SW480 (cell line): ENCODE measurements around the gene DENND5B.
A peak's percentile ranks its signal among the peaks of the same experiment; 100 is the strongest.
"Not testable (repeated sequence)": the region's sequence is repeated elsewhere in the genome, so short reads cannot be mapped to it uniquely, and the experiment has no call there.

Source experiments
- DNase-seq: peaks from one replicate; pipeline ENCODE4 v3.0.0-alpha.2; 2016; ENCODE audit warnings: low spot score

Gene DENND5B

GRCh38 chr12:31591380-31591901 is 505 bp upstream of the DENND5B start:
- no peak for DNase-seq

DNA sequence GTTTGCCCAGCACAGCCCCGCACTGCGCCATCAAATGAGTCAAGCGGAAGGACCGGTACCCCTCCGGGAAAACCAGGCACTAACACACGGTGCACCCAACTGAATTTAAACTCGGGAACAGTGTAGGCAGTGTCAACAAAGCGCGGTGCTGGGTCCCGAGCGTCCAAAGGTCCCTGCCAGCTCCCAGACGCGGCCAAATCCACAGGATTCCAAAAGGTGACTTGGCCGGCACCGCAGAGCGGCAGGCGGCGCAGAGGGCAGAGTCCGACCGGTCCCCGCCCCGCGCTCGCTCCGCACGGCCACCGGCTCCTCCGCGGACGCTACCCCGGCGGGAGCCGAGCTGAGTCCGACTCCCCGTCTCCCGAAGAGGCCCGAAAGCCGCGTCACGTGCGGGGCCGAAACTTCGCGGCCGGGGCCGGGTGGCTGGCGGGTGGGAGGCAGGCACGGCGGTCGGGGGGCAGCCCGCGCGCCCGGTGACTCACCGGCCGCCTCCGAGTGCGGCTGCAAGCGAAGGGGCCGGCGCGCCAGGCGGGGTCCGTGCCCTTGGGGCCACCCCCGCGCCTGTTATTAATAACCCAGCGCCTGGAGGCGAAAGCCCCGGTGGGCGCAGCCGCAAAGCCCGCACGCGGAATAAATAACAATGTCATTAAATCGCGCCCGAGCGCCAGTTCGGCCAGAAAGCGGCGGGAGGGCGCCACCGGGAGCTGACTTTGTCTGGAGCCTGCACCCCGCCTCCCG is 863 bp downstream of the DENND5B start:
- peak; percentile 92 for DNase-seq

- no peak for DNase-seq
Observed at GRCh38 chr12:31589598-31589903, 1.4 kb downstream of the DENND5B start.

- no peak for DNase-seq
Observed at GRCh38 chr12:31588976-31589375, 2.0 kb downstream of the DENND5B start.

GRCh38 chr12:31586728-31587127 is 4.2 kb downstream of the DENND5B start:
- no peak for DNase-seq

DNA sequence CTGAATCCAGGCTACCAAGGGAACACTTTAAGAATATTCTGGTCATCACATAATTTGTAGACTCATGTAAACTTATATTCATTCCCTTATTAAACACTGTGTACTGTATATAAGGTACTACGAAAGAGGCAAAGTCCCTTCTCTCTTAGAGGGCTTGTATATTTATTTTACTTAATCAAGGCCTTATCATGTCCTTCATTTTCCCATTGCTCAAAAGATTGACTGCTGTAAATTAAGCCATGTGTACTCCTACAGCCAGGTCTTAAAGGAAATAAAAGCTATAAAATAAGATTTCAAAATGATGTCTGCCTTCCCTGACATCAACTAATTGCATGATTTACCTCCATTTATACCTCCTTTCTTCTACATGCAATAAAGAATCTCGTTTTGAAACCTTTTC is 5.0 kb downstream of the DENND5B start:
- no peak for DNase-seq

DNA sequence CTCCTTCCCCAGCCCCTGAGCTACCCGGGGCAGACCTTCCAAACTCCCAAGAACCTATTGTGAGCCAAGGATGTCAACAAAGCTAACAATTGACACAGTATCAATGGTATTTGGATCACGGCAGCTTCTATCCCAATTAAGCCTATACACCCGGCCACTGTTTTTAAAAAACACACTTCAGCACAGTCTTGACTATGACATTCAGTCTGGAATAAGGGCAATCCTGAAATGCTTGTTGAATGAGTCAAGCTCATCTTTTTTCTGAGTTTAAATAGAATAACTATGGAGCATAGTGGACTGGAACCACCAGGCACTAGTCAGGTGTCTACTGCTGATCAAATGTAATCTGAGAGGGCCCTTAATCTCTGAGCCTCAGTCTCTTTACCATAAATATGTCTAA is 5.7 kb downstream of the DENND5B start:
- DNase-seq: no peak

- DNase-seq: no peak
Observed at GRCh38 chr12:31584782-31585181, 6.2 kb downstream of the DENND5B start.

DNA sequence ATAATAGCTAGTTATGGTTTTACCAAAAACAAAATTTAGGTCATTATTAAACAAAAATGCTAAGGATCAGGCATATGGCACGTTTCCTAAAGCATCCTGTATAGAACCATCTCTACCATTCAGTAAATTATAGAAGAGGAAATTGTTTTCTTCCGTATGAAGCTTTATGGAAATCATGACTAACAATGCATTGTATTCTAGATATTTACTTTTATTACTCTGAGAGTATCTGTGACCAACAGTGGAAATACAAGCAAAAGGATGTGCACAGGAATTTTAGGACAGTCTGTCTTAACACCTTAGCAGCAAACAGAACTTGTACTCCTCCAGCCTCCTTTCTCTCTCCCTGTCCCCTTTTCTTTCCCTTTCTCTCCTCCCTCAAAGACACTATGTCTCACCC is 7.1 kb downstream of the DENND5B start:
- no peak for DNase-seq

DNA sequence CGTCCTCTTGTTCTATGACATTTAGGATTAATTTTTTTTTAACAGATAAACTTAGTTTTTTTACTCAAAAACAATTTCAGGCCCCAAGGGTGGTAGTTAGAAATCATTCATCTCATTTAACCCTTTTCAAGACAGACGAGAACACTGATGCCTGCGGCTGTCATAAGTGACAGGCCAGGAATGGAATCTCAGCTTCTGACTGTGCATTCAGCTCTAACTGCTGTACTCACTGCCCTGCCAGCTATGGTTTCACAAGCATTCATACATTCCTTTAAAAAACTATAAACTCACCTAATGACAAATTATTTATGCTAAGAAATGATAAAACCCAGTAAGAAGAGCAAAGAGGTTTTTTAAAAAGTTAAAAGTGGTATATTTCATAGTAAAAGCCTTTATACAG is 8.8 kb downstream of the DENND5B start:
- no peak for DNase-seq

GRCh38 chr12:31578632-31579031 is 12.3 kb downstream of the DENND5B start:
- DNase-seq: no peak

DNA sequence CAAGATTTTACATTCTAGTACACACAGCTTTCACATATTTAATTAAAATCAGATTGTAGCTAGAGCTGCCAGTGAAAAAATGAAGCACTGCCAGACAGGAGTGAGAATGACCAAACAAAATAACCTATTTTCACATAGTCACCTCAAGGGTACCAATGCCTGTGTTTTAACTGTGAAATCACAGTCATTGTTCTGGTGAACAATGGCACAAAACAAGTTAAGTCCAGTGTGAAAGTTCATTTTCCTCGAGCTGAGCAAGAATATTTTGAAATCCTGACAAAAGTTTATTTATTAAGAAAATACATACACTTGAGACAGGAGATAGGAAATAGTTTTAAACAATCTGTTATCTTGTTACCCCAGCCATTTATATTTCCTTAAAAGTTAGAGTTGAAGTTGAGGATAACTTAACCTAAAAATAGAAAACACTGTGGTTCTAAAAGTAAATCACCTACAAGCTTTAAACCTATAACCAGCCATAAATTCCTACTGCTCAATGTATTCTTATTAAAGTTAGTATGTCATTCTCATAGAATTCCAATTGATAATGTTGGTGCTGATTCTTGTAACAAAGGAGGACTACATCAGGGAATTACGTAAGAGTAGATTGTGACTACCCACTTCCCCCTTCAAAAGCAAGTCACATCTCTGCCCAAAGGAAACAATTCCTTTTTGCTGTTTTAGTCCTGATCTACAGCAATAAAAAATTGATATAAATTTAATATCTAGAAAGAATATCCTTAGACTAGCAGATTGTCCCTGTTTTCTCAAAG is 15.9 kb downstream of the DENND5B start:
- DNase-seq: no peak

- not testable (repeated sequence) for DNase-seq
Observed at GRCh38 chr12:31574367-31574766, 16.6 kb downstream of the DENND5B start.

DNA sequence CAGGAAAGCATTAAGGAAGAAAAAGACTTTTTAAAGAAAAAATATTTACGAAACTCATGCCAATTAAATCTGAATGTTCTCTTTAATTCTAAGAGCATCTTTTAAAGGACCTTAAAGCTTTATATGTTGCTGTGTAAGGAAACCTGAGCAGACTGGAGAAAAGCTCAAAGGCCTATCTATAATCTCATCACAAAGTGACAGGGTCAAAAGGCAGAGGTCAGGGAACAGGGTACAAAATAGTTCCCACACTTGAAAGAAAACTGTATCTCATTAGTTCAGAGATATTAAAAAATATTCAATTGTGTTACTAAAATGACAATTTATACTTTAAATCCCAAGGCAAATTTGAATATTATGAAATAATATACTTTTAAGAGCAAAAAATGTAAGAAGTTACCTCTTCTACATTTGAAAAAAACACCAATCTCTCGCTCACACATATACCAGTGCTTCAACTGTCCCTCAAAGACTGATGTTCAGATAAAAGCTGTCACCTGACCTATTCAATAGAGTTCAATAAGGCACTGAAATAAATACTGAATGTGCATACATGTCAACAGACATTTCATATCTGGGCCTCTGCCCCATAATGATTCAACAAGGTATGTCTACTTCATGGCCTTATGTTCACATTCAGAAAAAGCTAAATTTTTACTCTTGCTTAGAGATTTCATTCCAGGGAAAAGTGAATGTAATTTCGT is 17.9 kb downstream of the DENND5B start:
- no peak for DNase-seq

DNA sequence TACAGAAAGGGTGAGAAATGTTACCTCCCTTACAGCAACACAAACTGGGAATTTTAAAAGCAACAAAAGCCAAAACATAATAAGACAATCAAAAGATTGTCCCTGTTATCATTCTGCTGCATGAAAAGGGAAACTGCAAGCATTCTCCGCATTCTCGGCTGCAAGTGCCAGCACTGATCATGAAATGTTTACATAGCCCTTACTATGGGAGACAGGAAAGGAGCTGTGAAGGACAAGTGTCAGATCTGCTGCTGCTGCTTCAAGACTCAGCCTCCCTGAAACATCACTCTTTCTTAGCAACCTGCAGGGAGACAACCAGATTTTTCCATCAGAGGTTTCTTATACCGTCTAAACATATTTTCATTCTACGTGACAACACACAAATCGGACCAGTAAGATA is 20.1 kb downstream of the DENND5B start:
- no peak for DNase-seq

- DNase-seq: not testable (repeated sequence)
Observed at GRCh38 chr12:31569517-31569916, 21.4 kb downstream of the DENND5B start.

GRCh38 chr12:31568498-31568897 is 22.4 kb downstream of the DENND5B start:
- no peak for DNase-seq

- no peak for DNase-seq
Observed at GRCh38 chr12:31567029-31567428, 23.9 kb downstream of the DENND5B start.

DNA sequence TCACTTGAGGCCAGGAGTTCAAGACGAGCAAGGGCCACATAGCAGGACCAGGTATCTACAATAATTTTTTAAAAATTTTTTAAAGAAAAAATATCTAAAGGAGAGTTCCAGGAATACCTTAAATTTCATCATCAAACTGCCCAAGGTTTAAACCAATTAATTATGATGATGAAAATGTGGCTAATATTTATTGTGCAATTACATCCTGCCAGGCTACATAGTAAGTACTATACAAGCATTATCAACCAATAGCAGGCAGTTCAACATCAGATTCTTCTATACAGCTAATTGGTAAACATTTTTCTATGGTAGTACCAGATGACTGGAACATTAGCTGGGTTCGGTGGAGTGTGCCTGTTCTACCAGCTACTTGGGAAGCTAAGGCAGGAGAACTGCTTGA is 24.4 kb downstream of the DENND5B start:
- DNase-seq: no peak

- DNase-seq: no peak
Observed at GRCh38 chr12:31562594-31563328, 28.2 kb downstream of the DENND5B start.

DNA sequence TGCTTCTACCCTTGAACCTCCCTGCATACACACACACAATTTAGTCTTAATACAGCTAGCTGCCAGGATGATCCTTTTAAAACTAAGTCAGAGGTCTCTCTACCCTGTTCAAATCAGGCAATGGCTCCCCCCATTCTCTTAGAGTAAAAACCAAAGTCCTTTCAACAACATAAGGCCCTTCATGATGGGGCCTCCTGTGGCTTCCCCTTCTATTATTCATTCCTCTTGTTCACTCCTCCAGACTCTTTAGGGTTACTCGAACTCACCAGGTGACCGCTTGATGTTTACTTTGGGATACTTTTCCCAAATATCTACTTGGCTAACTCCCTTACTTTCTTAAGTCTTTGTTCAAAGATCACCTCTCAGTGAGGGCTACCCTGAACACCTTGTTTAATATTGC is 30.4 kb downstream of the DENND5B start:
- no peak for DNase-seq

- no peak for DNase-seq
Observed at GRCh38 chr12:31558521-31558920, 32.4 kb downstream of the DENND5B start.
